Colonic mucosa (tissue), 4 donors: ENCODE measurements around the gene LENG8. TPM values are rescaled to one million over a fixed set of nuclear protein-coding genes. Genes with fewer than 3 reads are reported as not detected.

Experiments used
- DNase-seq: peaks from one replicate; pipeline ENCODE4 v3.0.0-alpha.2; 2020
- H3K27ac ChIP-seq: fragments of 200-600 bp; one replicate; pipeline ENCODE4 v1.8.0; 2021
- H3K27me3 ChIP-seq: fragments of 200-600 bp; one replicate; pipeline ENCODE4 v1.8.0; 2021
- H3K36me3 ChIP-seq: fragments of 200-600 bp; one replicate; pipeline ENCODE4 v1.8.0; 2021
- H3K4me1 ChIP-seq: fragments of 200-600 bp; one replicate; pipeline ENCODE4 v1.8.0; 2021; ENCODE audit warnings: mild to moderate bottlenecking
- H3K4me3 ChIP-seq: fragments of 200-600 bp; one replicate; pipeline ENCODE4 v1.8.0; 2021
- H3K9ac ChIP-seq, 2 donors: one replicate each; pipeline ENCODE4 v1.7.0; 2013; ENCODE audit warnings: control low read depth in 2 of 2, low read depth in 2 of 2, low read length in 2 of 2
- H3K9me3 ChIP-seq: fragments of 200-600 bp; one replicate; pipeline ENCODE4 v1.8.0; 2021
- intact Hi-C: fragments of 100-400 bp; cut with DNase I; formaldehyde crosslinking; loops from one replicate; pipeline ENCODE4 v1.14.1; 2022
- total RNA-seq, 2 donors: library from RNA; stranded (reverse); fragmentation: NEBNext Ultra II Directional in 1 of 2; extraction: Animal tissue kit (Norgen Biotek cat#: 25700) in 1 of 2; gene quantifications; one replicate each; pipeline ENCODE4 v1.2.1, GENCODE V29; 2021
- TF ChIP-seq, protein P1 (sequence below): fragments of 200-600 bp; IDR thresholded peaks from one replicate; pipeline ENCODE4 v1.8.0; 2022; ENCODE audit warnings: antibody characterized with exemption, mild to moderate bottlenecking
- donor health status: healthy.
- donor health status: DM: no; HTN: no; CAD: no.
- donor health status: DM: no; HTN: no; CAD: no.

LENG8 gene
- total RNA-seq, 2 donors from 2014 or later, result 80.2 to 154 TPM

- Histone ChIP-seq H3K36me3 (peaks cover 48% of the 10 kb centered on the region), H3K9ac (no peak overlapping the region), H3K4me1 (peaks cover 5% of the 10 kb centered on the region), H3K4me3 (no peak overlapping the region), H3K27ac (no peak overlapping the region), H3K27me3 (no peaks in the 10 kb centered on the region), H3K9me3 (no peaks in the 10 kb centered on the region)
- intact Hi-C loops, result no loop called here
- TF ChIP-seq, protein P1, sequence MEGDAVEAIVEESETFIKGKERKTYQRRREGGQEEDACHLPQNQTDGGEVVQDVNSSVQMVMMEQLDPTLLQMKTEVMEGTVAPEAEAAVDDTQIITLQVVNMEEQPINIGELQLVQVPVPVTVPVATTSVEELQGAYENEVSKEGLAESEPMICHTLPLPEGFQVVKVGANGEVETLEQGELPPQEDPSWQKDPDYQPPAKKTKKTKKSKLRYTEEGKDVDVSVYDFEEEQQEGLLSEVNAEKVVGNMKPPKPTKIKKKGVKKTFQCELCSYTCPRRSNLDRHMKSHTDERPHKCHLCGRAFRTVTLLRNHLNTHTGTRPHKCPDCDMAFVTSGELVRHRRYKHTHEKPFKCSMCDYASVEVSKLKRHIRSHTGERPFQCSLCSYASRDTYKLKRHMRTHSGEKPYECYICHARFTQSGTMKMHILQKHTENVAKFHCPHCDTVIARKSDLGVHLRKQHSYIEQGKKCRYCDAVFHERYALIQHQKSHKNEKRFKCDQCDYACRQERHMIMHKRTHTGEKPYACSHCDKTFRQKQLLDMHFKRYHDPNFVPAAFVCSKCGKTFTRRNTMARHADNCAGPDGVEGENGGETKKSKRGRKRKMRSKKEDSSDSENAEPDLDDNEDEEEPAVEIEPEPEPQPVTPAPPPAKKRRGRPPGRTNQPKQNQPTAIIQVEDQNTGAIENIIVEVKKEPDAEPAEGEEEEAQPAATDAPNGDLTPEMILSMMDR, result no peak
- no peak for DNase-seq
These were observed 5.2 kb downstream of the LENG8 start for GRCh38 chr19:54453921-54454780.

- no peaks in the 10 kb centered on the region for H3K9me3 ChIP-seq
- intact Hi-C loops, result no loop called here
- no peak overlapping the region for H3K9ac ChIP-seq
- no peak overlapping the region for H3K27ac ChIP-seq
- DNase-seq, result no peak
- peaks cover 48% of the 10 kb centered on the region for H3K36me3 ChIP-seq
- TF ChIP-seq, protein P1, result no peak
- peaks cover 5% of the 10 kb centered on the region for H3K4me1 ChIP-seq
- H3K4me3 ChIP-seq, result no peak overlapping the region
- H3K27me3 ChIP-seq, result no peaks in the 10 kb centered on the region
These were observed 6.0 kb downstream of the LENG8 start for GRCh38 chr19:54454781-54455675.

DNA sequence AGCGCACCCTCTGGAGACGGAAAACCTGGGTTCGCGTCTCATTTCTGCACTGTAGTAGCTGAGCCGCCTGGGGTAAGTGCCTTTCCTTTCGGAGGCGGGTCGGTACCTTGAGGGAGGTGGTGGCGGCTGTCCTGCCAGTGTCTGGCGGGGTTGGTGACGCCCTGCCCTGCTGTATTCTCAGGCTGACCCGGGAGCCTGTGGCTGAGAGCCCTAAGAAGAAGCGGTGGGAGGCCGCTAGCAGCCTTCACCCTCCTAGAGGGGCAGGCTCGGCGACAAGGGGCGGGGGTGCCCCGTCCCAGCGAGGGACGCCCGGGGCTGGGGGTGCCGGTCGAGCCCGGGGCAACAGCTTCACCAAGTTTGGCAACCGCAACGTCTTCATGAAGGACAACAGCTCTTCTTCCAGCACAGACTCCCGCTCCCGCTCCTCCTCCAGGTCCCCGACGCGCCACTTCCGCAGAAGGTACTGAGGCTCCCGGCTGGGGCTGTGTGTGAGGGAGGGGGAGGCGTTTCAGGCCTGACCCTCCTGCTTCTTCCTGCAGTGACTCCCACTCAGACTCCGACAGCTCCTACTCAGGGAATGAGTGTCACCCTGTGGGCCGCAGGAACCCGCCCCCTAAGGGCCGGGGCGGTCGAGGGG lies 6.9 kb downstream of the LENG8 start:
- peaks cover 3% of the 10 kb centered on the region for H3K4me1 ChIP-seq
- H3K4me3 ChIP-seq, result no peak overlapping the region
- H3K36me3 ChIP-seq, result peaks cover 48% of the 10 kb centered on the region
- no peak for DNase-seq
- intact Hi-C loops, result no loop called here
- no peaks in the 10 kb centered on the region for H3K9me3 ChIP-seq
- H3K9ac ChIP-seq, result no peak overlapping the region
- H3K27ac ChIP-seq, result no peak overlapping the region
- no peaks in the 10 kb centered on the region for H3K27me3 ChIP-seq
- TF ChIP-seq, protein P1, result no peak

DNA sequence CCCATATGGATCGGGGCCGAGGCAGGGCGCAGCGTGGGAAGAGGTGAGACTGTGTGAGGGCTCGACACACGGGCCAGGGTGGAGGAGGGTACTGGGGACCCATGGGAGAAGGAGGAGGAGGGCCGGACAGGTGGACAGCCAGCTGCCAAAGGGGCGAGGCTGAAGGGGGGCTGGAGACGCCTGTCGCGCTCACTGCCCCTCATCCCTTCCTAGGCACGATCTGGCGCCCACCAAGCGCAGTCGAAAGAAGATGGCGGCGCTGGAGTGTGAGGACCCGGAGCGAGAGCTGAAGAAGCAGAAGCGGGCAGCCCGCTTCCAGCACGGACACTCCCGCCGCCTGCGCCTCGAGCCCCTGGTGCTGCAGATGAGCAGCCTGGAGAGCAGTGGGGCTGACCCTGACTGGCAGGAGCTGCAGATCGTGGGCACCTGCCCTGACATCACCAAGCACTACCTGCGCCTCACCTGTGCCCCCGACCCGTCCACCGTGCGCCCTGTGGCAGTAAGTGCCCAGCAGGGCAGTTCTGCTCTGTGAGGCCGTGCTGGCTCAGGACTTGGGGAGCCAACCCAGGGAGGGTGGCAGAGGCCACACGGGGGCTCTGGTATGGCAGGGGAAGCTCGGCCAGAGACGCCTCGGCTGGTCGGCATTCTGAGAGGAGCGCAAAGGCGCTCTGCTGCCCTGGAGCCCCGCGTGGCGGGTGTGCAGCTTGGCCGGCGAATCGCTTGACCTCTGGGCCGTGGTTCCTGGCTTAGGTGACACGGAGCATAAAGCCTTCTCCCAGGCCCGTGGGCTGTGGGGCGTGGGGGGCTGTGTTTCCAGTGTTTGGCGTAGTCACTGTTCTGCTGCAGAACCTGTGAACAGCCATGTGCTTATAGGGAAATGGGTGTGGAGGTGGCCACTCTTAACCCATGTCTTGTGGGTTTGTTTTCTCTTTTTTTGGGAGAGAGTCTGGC lies 7.7 kb downstream of the LENG8 start:
- Histone ChIP-seq H3K4me3 (no peak overlapping the region), H3K27ac (no peak overlapping the region), H3K36me3 (peaks cover 47% of the 10 kb centered on the region), H3K27me3 (no peaks in the 10 kb centered on the region), H3K9ac (no peak overlapping the region), H3K4me1 (peaks cover 2% of the 10 kb centered on the region), H3K9me3 (no peaks in the 10 kb centered on the region)
- intact Hi-C loops, result no loop called here
- TF ChIP-seq, protein P1, result no peak
- DNase-seq, result no peak
